K562 (cell line): Measurements from ENCODE around the gene MEST. TPM values are rescaled to one million over a fixed set of nuclear protein-coding genes. Genes with fewer than 3 reads are reported as not detected.

ENCODE experiments used
- KAT2B ChIP-seq: IDR thresholded peaks from one replicate; pipeline ENCODE4 v1.6.1; 2012; ENCODE audit warnings: low read depth, mild to moderate bottlenecking, control low read depth, inconsistent platforms, low read length, moderate library complexity
- ZBTB17 ChIP-seq: fragments of 450-650 bp; formaldehyde crosslinking; IDR thresholded peaks from 2 replicates; pipeline ENCODE4 v1.4.0; 2020; ENCODE audit warnings: mild to moderate bottlenecking
- ZBTB9 ChIP-seq: fragments of 450-650 bp; formaldehyde crosslinking; IDR thresholded peaks from 2 replicates; pipeline ENCODE4 v1.4.0; 2020; ENCODE audit warnings: mild to moderate bottlenecking, moderate library complexity
- ZNF277 ChIP-seq: fragments of 250-450 bp; sonication (Bioruptor Pico); IDR thresholded peaks from 2 replicates; pipeline ENCODE4 v1.8.0; 2022; ENCODE audit warnings: inconsistent platforms, mild to moderate bottlenecking, moderate library complexity, borderline replicate concordance
- polyA plus RNA-seq, 8 experiments: library from polyadenylated mRNA; depleted of rRNA in 4 of 8; stranded (reverse) in 5 of 8; unstranded in 3 of 8; fragments of >200 nt; fragmentation: Nextera tagmentation in 2 of 8; fragmentation: Illumina TruSeq in 1 of 8; extraction: Ambion mirVana in 2 of 8; extraction: Trizol in 1 of 8; gene quantifications; 2 replicates each; pipeline versions ENCODE4 v1.2.1 to v1.2.3, GENCODE V29; 2011 to 2014; ENCODE audit warnings: inconsistent platforms in 1 of 8, missing spikeins in 1 of 8
- total RNA-seq, 7 experiments: library from RNA; depleted of rRNA in 6 of 7; stranded (reverse); fragments of >200 nt in 6 of 7; fragmentation: Illumina TruSeq in 2 of 7; extraction: Trizol in 2 of 7; gene quantifications; 2 replicates each; pipeline versions ENCODE4 v1.2.1 to v1.2.3, GENCODE V29; 2011 to 2021; ENCODE audit warnings: low replicate concordance in 1 of 7
- TF ChIP-seq, protein P1 (sequence below): fragments of 450-650 bp; IDR thresholded peaks from 2 replicates; pipeline ENCODE4 v1.6.1; 2016; ENCODE audit warnings: mild to moderate bottlenecking, moderate library complexity
- TF ChIP-seq, protein P2 (sequence below): sonication (generic); formaldehyde crosslinking; IDR thresholded peaks from 2 replicates; pipeline ENCODE4 v1.8.0; 2022; ENCODE audit warnings: mild to moderate bottlenecking, missing genetic modification reagents

The MEST gene
- total and polyA plus RNA-seq, 9 of the 15 experiments (the other 6 are each of a cell fraction or from before 2014, with no cell fraction given) = 0.04 to 0.74 (median 0.36) TPM; not detected in 1

- TF ChIP-seq, protein P1, sequence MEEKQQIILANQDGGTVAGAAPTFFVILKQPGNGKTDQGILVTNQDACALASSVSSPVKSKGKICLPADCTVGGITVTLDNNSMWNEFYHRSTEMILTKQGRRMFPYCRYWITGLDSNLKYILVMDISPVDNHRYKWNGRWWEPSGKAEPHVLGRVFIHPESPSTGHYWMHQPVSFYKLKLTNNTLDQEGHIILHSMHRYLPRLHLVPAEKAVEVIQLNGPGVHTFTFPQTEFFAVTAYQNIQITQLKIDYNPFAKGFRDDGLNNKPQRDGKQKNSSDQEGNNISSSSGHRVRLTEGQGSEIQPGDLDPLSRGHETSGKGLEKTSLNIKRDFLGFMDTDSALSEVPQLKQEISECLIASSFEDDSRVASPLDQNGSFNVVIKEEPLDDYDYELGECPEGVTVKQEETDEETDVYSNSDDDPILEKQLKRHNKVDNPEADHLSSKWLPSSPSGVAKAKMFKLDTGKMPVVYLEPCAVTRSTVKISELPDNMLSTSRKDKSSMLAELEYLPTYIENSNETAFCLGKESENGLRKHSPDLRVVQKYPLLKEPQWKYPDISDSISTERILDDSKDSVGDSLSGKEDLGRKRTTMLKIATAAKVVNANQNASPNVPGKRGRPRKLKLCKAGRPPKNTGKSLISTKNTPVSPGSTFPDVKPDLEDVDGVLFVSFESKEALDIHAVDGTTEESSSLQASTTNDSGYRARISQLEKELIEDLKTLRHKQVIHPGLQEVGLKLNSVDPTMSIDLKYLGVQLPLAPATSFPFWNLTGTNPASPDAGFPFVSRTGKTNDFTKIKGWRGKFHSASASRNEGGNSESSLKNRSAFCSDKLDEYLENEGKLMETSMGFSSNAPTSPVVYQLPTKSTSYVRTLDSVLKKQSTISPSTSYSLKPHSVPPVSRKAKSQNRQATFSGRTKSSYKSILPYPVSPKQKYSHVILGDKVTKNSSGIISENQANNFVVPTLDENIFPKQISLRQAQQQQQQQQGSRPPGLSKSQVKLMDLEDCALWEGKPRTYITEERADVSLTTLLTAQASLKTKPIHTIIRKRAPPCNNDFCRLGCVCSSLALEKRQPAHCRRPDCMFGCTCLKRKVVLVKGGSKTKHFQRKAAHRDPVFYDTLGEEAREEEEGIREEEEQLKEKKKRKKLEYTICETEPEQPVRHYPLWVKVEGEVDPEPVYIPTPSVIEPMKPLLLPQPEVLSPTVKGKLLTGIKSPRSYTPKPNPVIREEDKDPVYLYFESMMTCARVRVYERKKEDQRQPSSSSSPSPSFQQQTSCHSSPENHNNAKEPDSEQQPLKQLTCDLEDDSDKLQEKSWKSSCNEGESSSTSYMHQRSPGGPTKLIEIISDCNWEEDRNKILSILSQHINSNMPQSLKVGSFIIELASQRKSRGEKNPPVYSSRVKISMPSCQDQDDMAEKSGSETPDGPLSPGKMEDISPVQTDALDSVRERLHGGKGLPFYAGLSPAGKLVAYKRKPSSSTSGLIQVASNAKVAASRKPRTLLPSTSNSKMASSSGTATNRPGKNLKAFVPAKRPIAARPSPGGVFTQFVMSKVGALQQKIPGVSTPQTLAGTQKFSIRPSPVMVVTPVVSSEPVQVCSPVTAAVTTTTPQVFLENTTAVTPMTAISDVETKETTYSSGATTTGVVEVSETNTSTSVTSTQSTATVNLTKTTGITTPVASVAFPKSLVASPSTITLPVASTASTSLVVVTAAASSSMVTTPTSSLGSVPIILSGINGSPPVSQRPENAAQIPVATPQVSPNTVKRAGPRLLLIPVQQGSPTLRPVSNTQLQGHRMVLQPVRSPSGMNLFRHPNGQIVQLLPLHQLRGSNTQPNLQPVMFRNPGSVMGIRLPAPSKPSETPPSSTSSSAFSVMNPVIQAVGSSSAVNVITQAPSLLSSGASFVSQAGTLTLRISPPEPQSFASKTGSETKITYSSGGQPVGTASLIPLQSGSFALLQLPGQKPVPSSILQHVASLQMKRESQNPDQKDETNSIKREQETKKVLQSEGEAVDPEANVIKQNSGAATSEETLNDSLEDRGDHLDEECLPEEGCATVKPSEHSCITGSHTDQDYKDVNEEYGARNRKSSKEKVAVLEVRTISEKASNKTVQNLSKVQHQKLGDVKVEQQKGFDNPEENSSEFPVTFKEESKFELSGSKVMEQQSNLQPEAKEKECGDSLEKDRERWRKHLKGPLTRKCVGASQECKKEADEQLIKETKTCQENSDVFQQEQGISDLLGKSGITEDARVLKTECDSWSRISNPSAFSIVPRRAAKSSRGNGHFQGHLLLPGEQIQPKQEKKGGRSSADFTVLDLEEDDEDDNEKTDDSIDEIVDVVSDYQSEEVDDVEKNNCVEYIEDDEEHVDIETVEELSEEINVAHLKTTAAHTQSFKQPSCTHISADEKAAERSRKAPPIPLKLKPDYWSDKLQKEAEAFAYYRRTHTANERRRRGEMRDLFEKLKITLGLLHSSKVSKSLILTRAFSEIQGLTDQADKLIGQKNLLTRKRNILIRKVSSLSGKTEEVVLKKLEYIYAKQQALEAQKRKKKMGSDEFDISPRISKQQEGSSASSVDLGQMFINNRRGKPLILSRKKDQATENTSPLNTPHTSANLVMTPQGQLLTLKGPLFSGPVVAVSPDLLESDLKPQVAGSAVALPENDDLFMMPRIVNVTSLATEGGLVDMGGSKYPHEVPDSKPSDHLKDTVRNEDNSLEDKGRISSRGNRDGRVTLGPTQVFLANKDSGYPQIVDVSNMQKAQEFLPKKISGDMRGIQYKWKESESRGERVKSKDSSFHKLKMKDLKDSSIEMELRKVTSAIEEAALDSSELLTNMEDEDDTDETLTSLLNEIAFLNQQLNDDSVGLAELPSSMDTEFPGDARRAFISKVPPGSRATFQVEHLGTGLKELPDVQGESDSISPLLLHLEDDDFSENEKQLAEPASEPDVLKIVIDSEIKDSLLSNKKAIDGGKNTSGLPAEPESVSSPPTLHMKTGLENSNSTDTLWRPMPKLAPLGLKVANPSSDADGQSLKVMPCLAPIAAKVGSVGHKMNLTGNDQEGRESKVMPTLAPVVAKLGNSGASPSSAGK = peak; percentile 90
- no peak for TF ChIP-seq ZBTB9 (CRISPR knock-in tag)
- TF ChIP-seq, protein P2, sequence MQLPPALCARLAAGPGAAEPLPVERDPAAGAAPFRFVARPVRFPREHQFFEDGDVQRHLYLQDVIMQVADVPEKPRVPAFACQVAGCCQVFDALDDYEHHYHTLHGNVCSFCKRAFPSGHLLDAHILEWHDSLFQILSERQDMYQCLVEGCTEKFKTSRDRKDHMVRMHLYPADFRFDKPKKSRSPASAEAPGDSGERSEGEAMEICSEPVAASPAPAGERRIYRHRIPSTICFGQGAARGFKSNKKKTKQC = peak; percentile 62; the same call in 1 of the 2 replicates
- no peak for TF ChIP-seq ZNF277 (CRISPR knock-in tag)
- no peak for TF ChIP-seq ZBTB17 (CRISPR knock-in tag)
- no peak for TF ChIP-seq KAT2B
These were observed 5.6 kb upstream of the MEST start (continued) for GRCh38 chr7:130486114-130486953.
